Glomerular endothelial cell (primary cell): Measurements from ENCODE around the gene FAM20A. TPM values are rescaled to one million over a fixed set of nuclear protein-coding genes. Genes with fewer than 3 reads are reported as not detected.

Experiments used
- DNase-seq: peaks from one replicate; pipeline ENCODE4 v3.0.0-alpha.2; 2011; ENCODE audit warnings: low read depth, low spot score; ENCODE audit errors: extremely low read depth
- total RNA-seq: library from RNA; depleted of rRNA; stranded (reverse); fragments of >200 nt; gene quantifications from 2 replicates; pipeline ENCODE4 v1.2.3, GENCODE V29; 2015

Gene FAM20A
- total RNA-seq, 1 donor from 2014 or later, result not detected

- DNase-seq, result no peak
These were observed 10.4 kb upstream of the FAM20A start for GRCh38 chr17:68611353-68612208.

- DNase-seq, result no peak
These were observed 9.4 kb upstream of the FAM20A start for GRCh38 chr17:68610554-68610953.

- DNase-seq, result no peak
These were observed 7.5 kb upstream of the FAM20A start for GRCh38 chr17:68608515-68609130.

GRCh38 chr17:68606451-68607307 is 5.5 kb upstream of the FAM20A start:
- DNase-seq, result no peak

- DNase-seq, result no peak
These were observed 4.7 kb upstream of the FAM20A start for GRCh38 chr17:68605914-68606313.

- no peak for DNase-seq
These were observed 2.5 kb upstream of the FAM20A start for GRCh38 chr17:68603656-68604055.

GRCh38 chr17:68603027-68603426 is 1.9 kb upstream of the FAM20A start:
- no peak for DNase-seq

GRCh38 chr17:68602289-68602688 is 1.1 kb upstream of the FAM20A start:
- DNase-seq, result no peak

GRCh38 chr17:68601565-68602288 is 560 bp upstream of the FAM20A start:
- DNase-seq, result no peak

GRCh38 chr17:68600067-68600930 is 868 bp downstream of the FAM20A start:
- DNase-seq, result no peak

- DNase-seq, result no peak
These were observed 1.6 kb downstream of the FAM20A start for GRCh38 chr17:68599552-68600066.

- DNase-seq, result no peak
These were observed 2.1 kb downstream of the FAM20A start for GRCh38 chr17:68599091-68599490.

- no peak for DNase-seq
These were observed 2.6 kb downstream of the FAM20A start for GRCh38 chr17:68598545-68598961.

- no peak for DNase-seq
These were observed 3.1 kb downstream of the FAM20A start for GRCh38 chr17:68598074-68598473.

- no peak for DNase-seq
These were observed 4.7 kb downstream of the FAM20A start for GRCh38 chr17:68596411-68596945.

- DNase-seq, result no peak
These were observed 5.2 kb downstream of the FAM20A start for GRCh38 chr17:68595986-68596385.

GRCh38 chr17:68595496-68595895 is 5.7 kb downstream of the FAM20A start:
- no peak for DNase-seq

- DNase-seq, result no peak
These were observed 6.6 kb downstream of the FAM20A start for GRCh38 chr17:68594552-68594951.
